Cardiac fibroblast (primary cell): Measurements from ENCODE around the gene GTF3C5.

Experiments used
- DNase-seq, 2 donors: peaks; one replicate each; pipeline versions ENCODE4 v3.0.0 to v3.0.0-alpha.2; 2010; ENCODE audit warnings: low read depth in 2 of 2
- H3K4me3 ChIP-seq, 2 donors: replicated peaks in 1 of 2; 1 replicate in 1 of 2; 2 replicates in 1 of 2; pipeline ENCODE4 v1.5.1; 2011; ENCODE audit warnings: low read depth in 2 of 2, low read length in 2 of 2, mild to moderate bottlenecking in 2 of 2, moderate library complexity in 1 of 2
- TF ChIP-seq, protein P1 (sequence below): IDR thresholded peaks from one replicate; pipeline ENCODE4 v1.5.1; 2011; ENCODE audit warnings: low read depth, mild to moderate bottlenecking, low read length, inconsistent platforms

Gene GTF3C5

DNA sequence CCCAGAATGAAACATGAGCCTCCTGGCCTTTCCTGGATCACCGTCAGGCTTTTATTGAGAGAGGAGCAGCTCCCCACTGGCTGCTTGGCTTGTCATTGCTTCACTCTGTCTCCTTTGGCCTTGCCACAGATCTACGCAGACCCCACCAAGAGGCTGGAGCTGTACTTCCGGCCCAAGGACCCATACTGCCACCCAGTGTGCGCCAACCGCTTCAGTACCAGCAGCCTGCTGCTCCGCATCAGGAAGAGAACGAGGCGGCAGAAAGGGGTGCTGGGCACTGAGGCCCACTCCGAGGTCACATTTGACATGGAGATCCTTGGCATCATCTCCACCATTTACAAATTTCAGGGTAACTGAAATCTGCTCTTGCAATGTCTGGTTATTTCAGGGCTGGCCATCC lies 11.2 kb downstream of the GTF3C5 start:
- DNase-seq, result no peak
- H3K4me3 ChIP-seq, result no peak overlapping the region
- TF ChIP-seq, protein P1, sequence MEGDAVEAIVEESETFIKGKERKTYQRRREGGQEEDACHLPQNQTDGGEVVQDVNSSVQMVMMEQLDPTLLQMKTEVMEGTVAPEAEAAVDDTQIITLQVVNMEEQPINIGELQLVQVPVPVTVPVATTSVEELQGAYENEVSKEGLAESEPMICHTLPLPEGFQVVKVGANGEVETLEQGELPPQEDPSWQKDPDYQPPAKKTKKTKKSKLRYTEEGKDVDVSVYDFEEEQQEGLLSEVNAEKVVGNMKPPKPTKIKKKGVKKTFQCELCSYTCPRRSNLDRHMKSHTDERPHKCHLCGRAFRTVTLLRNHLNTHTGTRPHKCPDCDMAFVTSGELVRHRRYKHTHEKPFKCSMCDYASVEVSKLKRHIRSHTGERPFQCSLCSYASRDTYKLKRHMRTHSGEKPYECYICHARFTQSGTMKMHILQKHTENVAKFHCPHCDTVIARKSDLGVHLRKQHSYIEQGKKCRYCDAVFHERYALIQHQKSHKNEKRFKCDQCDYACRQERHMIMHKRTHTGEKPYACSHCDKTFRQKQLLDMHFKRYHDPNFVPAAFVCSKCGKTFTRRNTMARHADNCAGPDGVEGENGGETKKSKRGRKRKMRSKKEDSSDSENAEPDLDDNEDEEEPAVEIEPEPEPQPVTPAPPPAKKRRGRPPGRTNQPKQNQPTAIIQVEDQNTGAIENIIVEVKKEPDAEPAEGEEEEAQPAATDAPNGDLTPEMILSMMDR, result no peak

DNA sequence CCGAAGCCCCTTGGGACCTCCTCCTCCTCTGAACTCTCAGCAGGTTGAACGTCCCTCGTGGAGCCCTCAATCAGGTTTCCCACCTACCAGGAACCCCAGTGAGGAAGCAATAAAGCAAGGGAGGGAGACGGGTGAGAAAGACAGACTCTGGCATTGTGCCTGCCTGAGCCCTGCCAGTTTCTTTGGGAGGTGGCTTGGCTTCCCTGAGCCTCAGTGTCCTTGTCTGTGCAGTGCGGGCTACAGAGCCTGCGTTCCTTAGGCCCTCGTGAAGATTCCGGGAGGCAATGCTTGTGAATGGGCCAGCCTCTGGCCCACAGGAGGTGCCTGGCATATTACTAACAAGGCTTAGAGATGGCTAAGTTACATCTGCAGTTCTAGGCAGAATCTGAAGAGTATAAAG lies 11.9 kb downstream of the GTF3C5 start:
- DNase-seq, result no peak
- TF ChIP-seq, protein P1, result no peak
- no peak overlapping the region for H3K4me3 ChIP-seq

- no peak for DNase-seq
- TF ChIP-seq, protein P1, result no peak
- no peak overlapping the region for H3K4me3 ChIP-seq
Measured at GRCh38 chr9:133043449-133044035, 12.7 kb downstream of the GTF3C5 start.

GRCh38 chr9:133044125-133044524 lies 13.3 kb downstream of the GTF3C5 start:
- TF ChIP-seq, protein P1, result no peak
- no peak overlapping the region for H3K4me3 ChIP-seq
- DNase-seq, result no peak

DNA sequence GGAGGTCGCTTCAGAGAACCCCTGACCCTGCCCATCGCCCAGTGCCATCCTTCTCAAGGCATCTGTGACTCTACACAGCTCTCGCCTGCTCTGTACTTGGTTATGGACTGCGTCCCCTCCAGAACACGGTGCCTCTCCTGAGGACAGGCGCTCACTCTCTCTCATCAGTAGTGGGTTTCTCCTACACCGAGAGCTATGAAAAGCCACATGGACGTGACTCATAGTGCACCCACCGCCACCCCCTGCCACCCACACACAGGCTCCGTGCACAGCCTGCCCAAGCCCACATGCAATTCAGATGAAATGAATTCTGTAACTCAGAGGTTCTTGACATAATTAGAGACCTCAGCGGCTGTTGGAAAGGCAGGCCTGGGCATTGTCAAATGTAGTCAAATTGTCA lies 13.9 kb downstream of the GTF3C5 start:
- TF ChIP-seq, protein P1, result no peak
- no peak overlapping the region for H3K4me3 ChIP-seq
- DNase-seq, result no peak

- no peak for DNase-seq
- TF ChIP-seq, protein P1, result no peak
Measured at GRCh38 chr9:133045132-133045531, 14.3 kb downstream of the GTF3C5 start.

More at GRCh38 chr9:133045132-133045531, 14.3 kb downstream of the GTF3C5 start:
- no peak overlapping the region for H3K4me3 ChIP-seq
